WTC11 (cell line): Measurements from ENCODE around the gene GRIN2C.

ENCODE experiments used
- ATF2 ChIP-seq: sonication (generic); formaldehyde crosslinking; IDR thresholded peaks from 2 replicates; pipeline ENCODE4 v1.8.1; 2022; ENCODE audit warnings: low read depth, missing genetic modification reagents, borderline replicate concordance
- CTCF ChIP-seq: fragments of 200-600 bp; IDR thresholded peaks from 2 replicates; pipeline ENCODE4 v1.8.0; 2022; ENCODE audit warnings: antibody characterized with exemption
- FOXP4 ChIP-seq: sonication (generic); formaldehyde crosslinking; IDR thresholded peaks from 2 replicates; pipeline ENCODE4 v1.8.0; 2022; ENCODE audit warnings: mild to moderate bottlenecking, missing genetic modification reagents
- MLX ChIP-seq: sonication (generic); formaldehyde crosslinking; IDR thresholded peaks from 2 replicates; pipeline ENCODE4 v1.8.1; 2023; ENCODE audit warnings: mild to moderate bottlenecking, missing genetic modification reagents, moderate library complexity
- ZBTB43 ChIP-seq: sonication (generic); formaldehyde crosslinking; IDR thresholded peaks from 2 replicates; pipeline ENCODE4 v1.8.1; 2023; ENCODE audit warnings: mild to moderate bottlenecking, missing genetic modification reagents

- no peak for TF ChIP-seq ATF2 (CRISPR knock-in tag)
- TF ChIP-seq CTCF = no peak
- TF ChIP-seq ZBTB43 (CRISPR knock-in tag) = no peak
- no peak for TF ChIP-seq FOXP4 (CRISPR knock-in tag)
- TF ChIP-seq MLX (CRISPR knock-in tag) = no peak
These were observed 13.6 kb upstream of the GRIN2C start for GRCh38 chr17:74873037-74873873.
